Vagina (tissue), 2 donors: ENCODE measurements around the gene VOPP1. TPM values are rescaled to one million over a fixed set of nuclear protein-coding genes. Genes with fewer than 3 reads are reported as not detected.

ENCODE experiments used
- DNase-seq, 2 donors: peaks; one replicate each; pipeline ENCODE4 v3.0.0-alpha.2; 2017; ENCODE audit errors: extremely low spot score in 2 of 2
- H3K27ac ChIP-seq: fragments of 200-600 bp; sonication (generic); one replicate; pipeline ENCODE4 v1.5.1; 2019
- H3K27me3 ChIP-seq: fragments of 200-600 bp; sonication (generic); one replicate; pipeline ENCODE4 v1.5.1; 2019
- H3K36me3 ChIP-seq, 2 donors: fragments of 200-600 bp; sonication (generic); one replicate each; pipeline ENCODE4 v1.5.1; 2017 to 2019
- H3K4me1 ChIP-seq: fragments of 200-600 bp; sonication (generic); one replicate; pipeline ENCODE4 v1.5.1; 2019
- H3K4me3 ChIP-seq, 2 donors: fragments of 200-600 bp; sonication (generic); 1 replicate in 1 of 2; 2 replicates in 1 of 2; pipeline ENCODE4 v1.5.1; 2016 to 2019
- H3K9me3 ChIP-seq: fragments of 200-600 bp; sonication (generic); one replicate; pipeline ENCODE4 v1.5.1; 2019
- CTCF ChIP-seq, 3 experiments: fragments of 450-650 bp in 2 of 3; fragments of 200-600 bp in 1 of 3; sonication (generic) in 1 of 3; IDR thresholded peaks; one replicate each; pipeline ENCODE4 v1.5.1; 2017 to 2019; ENCODE audit warnings: antibody characterized with exemption in 3 of 3, mild to moderate bottlenecking in 2 of 3, moderate library complexity in 2 of 3
- POLR2A ChIP-seq, 2 donors: fragments of 450-650 bp; IDR thresholded peaks; one replicate each; pipeline ENCODE4 v1.6.1; 2017; ENCODE audit warnings: antibody characterized with exemption in 2 of 2, mild to moderate bottlenecking in 2 of 2, moderate library complexity in 2 of 2
- POLR2AphosphoS5 ChIP-seq, 2 donors: sonication (generic); formaldehyde crosslinking; IDR thresholded peaks; one replicate each; pipeline ENCODE4 v1.9.0; 2017; ENCODE audit warnings: antibody characterized with exemption in 2 of 2, mild to moderate bottlenecking in 2 of 2, low read depth in 1 of 2; ENCODE audit not compliant: insufficient read depth in 1 of 2
- intact Hi-C: fragments of 100-400 bp; cut with DNase I; formaldehyde crosslinking; loops from one replicate; pipeline ENCODE4 v1.15.1; 2023
- total RNA-seq: library from RNA; depleted of rRNA; stranded (reverse); fragments of >200 nt; gene quantifications from one replicate; pipeline ENCODE4 v1.2.3, GENCODE V29; 2016

VOPP1 gene
- total RNA-seq, 1 donor from 2014 or later, result 26.3 TPM

DNA sequence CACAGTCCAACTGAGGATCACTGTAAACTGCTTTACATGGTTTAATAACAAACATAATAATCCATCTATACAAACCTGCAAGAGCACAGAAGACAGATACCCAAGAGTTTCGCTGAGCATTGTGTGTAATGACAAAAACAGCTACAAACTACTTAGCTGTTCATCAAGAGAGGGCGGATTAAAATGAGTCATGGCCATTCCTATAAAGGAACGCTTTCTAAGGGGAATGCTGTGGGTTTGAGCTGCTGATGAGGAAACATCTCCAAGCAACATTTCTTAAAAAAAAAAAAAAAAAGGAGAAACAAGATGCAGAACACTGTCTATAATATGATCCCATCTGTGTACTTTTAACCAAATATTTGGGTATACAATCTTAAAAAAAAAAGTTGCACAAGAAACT, 33.8 kb downstream of the VOPP1 start:
- H3K27me3 ChIP-seq, result no peaks in the 10 kb centered on the region
- H3K9me3 ChIP-seq, result no peaks in the 10 kb centered on the region
- no peak for TF ChIP-seq CTCF (IDR thresholded peaks at IDR 0.05)
- TF ChIP-seq POLR2A (IDR thresholded peaks at IDR 0.05), result no peak
- TF ChIP-seq POLR2AphosphoS5 (IDR thresholded peaks at IDR 0.05; ENCODE audit: insufficient read depth in 1 of 2, low read depth in 1 of 2), result no peak
- intact Hi-C loops, result no loop called here
- no peak for DNase-seq
- H3K27ac ChIP-seq, result no peak overlapping the region
- no peak overlapping the region for H3K4me3 ChIP-seq
- no peaks in the 10 kb centered on the region for H3K36me3 ChIP-seq
- H3K4me1 ChIP-seq, result peaks cover 41% of the 10 kb centered on the region

DNA sequence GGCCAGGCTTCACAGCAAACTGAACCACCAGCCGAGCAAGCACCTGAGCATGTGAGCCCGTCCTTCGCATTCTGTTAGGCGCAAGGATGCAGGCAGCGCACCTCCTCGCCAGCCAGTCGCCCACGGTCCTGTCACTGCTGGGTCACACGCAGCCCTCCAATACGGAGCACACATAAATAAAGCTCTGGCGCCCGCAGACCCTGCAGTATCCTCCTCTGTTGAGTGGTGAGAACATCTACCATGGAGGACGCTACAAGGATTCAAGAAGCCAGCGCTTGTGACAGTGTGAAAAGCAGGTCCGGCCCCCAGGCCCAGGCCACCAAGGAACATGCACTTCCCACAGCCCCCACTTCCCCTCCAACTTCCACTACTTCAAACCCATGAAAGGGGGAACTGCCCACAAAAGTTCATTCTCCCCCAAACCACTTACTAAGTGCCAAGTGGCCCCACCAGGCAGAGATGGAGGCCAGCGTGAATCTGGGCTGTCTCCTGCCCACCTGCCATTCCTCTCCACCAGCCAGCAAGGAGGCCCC, 34.8 kb downstream of the VOPP1 start:
- intact Hi-C loops, result no loop called here
- Histone ChIP-seq H3K9me3 (no peaks in the 10 kb centered on the region), H3K27ac (no peak overlapping the region), H3K4me1 (peaks cover 46% of the 10 kb centered on the region), H3K4me3 (no peak overlapping the region), H3K36me3 (no peaks in the 10 kb centered on the region), H3K27me3 (no peaks in the 10 kb centered on the region)
- DNase-seq, result no peak
- no peak for TF ChIP-seq POLR2A (IDR thresholded peaks at IDR 0.05)
- no peak for TF ChIP-seq CTCF (IDR thresholded peaks at IDR 0.05)
- no peak for TF ChIP-seq POLR2AphosphoS5 (IDR thresholded peaks at IDR 0.05; ENCODE audit: insufficient read depth in 1 of 2, low read depth in 1 of 2)

DNA sequence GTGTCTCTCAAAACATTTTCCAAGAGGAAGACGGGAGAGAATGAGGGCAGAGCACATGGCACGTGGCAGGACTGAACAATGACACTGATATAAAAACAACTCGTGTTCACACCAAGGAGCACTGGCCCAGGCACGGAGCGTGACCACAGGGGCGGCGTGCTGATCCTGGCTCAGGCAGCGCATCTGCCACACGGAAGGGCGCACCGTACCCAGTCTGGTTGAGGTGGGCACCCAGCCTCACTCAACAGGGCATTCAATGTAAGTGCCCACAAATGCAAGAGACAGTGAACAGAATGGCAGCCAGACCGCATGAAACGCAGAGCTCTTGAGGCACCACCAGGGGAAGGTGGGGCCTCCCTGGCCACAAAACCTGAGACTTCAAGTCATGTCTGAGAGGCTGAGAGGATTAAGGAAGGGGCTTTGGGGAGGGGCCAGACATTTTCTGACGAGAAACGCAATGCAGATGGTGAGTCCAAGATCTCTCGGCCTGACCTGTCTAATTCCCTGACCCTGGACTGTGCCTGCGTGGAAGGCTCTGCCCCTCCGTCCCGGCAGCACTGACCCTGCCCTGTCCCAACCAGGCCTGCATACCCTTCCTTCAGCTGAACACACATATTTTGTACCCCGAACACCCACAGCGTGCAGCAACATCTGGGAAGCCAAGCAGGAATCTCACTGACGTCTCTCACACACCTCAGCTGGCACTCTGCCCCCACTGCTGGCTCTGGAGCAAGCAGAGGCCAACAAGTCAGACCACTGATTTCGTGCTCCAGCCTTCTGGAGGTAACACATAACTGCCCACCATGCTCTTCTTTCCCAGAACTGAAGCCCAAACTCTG, 35.5 kb downstream of the VOPP1 start:
- DNase-seq, result no peak
- no peak overlapping the region for H3K27ac ChIP-seq
- TF ChIP-seq POLR2AphosphoS5 (IDR thresholded peaks at IDR 0.05; ENCODE audit: insufficient read depth in 1 of 2, low read depth in 1 of 2) (no peak), CTCF (IDR thresholded peaks at IDR 0.05) (no peak), POLR2A (IDR thresholded peaks at IDR 0.05) (no peak)
- no peak overlapping the region for H3K4me3 ChIP-seq
- H3K9me3 ChIP-seq, result no peaks in the 10 kb centered on the region
- peaks cover 53% of the 10 kb centered on the region for H3K4me1 ChIP-seq
- intact Hi-C loops, result no loop called here
- H3K27me3 ChIP-seq, result no peaks in the 10 kb centered on the region
- no peaks in the 10 kb centered on the region for H3K36me3 ChIP-seq

GRCh38 chr7:55535617-55536016, 36.7 kb downstream of the VOPP1 start:
- DNase-seq, result no peak
- H3K4me1 ChIP-seq, result peaks cover 56% of the 10 kb centered on the region
- no peak overlapping the region for H3K4me3 ChIP-seq
- intact Hi-C loops, result no loop called here
- TF ChIP-seq POLR2A (IDR thresholded peaks at IDR 0.05) (no peak), POLR2AphosphoS5 (IDR thresholded peaks at IDR 0.05; ENCODE audit: insufficient read depth in 1 of 2, low read depth in 1 of 2) (no peak), CTCF (IDR thresholded peaks at IDR 0.05) (no peak)
- no peak overlapping the region for H3K27ac ChIP-seq
- no peaks in the 10 kb centered on the region for H3K9me3 ChIP-seq
- H3K36me3 ChIP-seq, result no peaks in the 10 kb centered on the region
- H3K27me3 ChIP-seq, result no peaks in the 10 kb centered on the region
